Measurements from ENCODE around the gene WDR35.

DNA sequence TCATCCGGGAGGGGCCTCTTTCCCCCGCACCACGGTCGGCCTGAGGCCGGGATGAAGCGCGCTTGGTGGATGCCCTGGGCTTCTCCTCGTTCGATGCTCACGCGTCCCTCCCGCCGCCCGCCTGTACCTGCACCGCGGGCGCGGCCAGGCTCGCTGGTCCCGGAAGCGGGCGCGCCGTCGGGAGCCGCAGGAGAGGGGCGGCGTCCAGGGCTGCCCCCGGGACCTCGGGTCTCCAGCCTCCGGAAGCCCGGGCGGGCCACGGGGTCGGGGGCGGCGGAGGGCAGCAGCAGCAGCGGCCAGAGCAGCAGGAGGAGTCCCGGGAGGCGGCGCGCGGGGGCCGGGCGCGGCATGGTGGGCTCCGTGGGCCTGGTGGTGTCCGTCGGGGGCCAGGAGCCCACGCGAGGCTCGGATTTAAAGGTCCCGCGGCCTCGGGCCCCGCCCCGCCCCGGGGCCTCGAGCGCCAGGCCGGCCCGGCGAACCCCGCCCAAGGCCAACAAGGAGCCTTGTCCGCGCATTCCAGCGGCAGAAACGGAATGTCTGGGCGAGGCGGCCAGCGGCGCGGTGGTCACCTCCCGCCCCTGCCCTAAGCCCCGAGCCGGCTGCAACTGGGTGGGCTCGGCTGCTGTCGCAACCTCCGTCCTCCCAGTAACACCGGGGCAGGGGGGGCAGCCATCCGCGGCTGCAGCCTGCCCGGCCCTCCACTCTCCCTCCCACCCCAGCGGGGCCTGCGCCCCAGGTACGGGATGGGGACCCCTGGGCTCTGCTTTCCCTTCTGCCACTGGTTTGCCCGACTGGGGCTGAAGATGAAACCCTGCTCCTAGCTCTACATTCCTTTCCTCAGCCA lies 22.6 kb upstream of the WDR35 start, which contains the start of gene MATN3:
- TF ChIP-seq, protein P1, sequence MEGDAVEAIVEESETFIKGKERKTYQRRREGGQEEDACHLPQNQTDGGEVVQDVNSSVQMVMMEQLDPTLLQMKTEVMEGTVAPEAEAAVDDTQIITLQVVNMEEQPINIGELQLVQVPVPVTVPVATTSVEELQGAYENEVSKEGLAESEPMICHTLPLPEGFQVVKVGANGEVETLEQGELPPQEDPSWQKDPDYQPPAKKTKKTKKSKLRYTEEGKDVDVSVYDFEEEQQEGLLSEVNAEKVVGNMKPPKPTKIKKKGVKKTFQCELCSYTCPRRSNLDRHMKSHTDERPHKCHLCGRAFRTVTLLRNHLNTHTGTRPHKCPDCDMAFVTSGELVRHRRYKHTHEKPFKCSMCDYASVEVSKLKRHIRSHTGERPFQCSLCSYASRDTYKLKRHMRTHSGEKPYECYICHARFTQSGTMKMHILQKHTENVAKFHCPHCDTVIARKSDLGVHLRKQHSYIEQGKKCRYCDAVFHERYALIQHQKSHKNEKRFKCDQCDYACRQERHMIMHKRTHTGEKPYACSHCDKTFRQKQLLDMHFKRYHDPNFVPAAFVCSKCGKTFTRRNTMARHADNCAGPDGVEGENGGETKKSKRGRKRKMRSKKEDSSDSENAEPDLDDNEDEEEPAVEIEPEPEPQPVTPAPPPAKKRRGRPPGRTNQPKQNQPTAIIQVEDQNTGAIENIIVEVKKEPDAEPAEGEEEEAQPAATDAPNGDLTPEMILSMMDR (conservative IDR thresholded peaks at IDR 0.05), result no peak
- no peak for TF ChIP-seq EZH2 (IDR thresholded peaks at IDR 0.05; ENCODE audit: low read depth)
